HG03521 (cell line): Measurements from ENCODE around the gene C5orf34.
"Not testable (repeated sequence)": the region's sequence is repeated elsewhere in the genome, so short reads cannot be mapped to it uniquely, and the experiment has no call there.

Experiments
- ATAC-seq: cut with Tn5 transposase; IDR thresholded peaks from one replicate; pipeline ENCODE4 v1.9.1; 2021; ENCODE audit warnings: mild to moderate bottlenecking, moderate library complexity; ENCODE audit not compliant: unreplicated experiment

C5orf34 gene

DNA sequence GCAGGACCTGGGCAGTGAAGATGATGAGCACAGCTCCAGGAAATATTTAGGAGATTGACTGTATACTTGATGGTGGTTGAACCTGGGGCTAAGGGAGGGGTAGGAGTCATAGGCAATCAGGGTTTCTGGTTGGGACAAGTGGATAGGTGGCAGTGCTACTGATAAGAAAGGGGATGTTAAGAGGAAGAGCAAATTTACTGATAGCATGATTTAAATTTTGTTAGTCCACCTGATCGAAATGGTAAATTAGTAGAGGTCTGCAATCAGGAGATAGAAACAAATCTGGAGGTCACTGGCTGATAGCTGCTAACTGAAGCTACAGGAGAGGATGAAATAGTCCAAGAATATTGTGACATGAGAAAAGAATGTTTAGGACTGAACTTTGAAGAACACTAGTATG is 5.7 kb upstream of the C5orf34 start:
- no peak for ATAC-seq

DNA sequence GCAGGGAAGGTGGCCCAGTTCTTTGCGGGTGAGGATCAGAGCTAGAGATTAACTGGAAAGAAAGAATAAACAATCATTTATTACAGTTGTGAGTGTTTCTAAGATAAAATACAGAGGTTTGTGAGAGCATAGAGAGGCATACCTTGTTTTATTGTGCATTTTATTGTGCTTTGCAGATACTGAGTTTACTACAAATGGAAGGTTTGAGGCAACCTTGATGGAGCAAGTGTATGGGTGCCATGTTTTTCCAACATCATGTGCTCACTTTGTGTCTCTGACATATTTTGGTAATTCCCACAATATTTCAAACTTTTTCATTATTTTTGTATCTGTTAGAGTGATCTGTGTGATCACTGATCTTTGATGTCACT is 715 bp upstream of the C5orf34 start:
- ATAC-seq = no peak

DNA sequence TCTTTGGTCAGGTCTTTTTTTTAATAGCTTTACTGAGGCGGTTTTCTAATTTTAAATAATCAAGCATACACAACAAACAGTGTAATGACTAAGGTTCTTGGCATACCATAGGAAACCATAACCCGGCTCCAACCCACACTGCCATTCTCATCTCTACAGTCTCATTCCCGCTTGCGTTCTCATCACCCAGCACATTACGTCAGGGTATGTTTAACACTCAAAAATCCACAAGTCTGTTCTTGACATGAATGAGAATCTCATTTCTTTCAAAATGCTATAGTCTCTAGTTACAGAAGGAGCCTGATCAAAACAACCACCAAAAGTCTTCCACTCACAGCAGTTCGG is 505 bp downstream of the C5orf34 start:
- peak; percentile 24 for ATAC-seq

DNA sequence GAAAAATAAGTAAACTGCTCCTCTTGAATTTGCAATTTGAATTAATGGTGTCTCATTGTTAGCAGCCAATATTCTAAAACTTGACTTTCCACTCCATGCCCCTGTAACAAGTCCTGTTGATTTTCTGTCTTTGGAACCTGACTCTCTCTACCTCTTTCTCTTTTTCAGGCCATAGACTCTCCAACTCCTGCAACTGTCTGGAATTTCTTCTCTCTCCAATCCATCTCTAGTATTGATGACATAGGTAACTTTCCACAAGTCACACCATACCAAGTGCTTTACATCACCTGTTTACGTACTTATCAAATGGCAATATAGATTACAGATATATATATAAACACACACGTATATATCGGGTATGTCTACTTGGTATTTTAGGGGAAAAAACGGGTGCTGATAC is 923 bp downstream of the C5orf34 start:
- no peak for ATAC-seq

- ATAC-seq = not testable (repeated sequence)
Observed at GRCh38 chr5:43511062-43511461, 3.9 kb downstream of the C5orf34 start.

DNA sequence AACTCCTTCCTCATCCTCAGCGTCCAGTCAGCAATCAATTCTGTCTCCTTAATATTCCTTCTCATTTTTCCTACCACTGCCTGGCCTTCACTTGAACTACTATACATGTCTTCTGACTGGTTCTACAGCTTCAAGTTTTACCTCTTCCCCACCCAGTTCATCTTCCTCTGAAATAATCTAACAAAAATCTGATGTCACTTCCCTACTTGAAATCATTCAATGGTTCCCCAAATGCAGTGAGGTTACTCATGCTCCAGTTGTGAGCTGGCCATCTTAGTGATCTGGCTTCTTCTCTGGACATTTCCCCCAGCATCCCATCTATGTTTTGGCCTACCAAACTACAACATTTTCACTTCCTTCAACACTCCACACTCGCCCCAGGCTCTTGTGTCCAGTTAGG is 16.4 kb downstream of the C5orf34 start:
- no peak for ATAC-seq

DNA sequence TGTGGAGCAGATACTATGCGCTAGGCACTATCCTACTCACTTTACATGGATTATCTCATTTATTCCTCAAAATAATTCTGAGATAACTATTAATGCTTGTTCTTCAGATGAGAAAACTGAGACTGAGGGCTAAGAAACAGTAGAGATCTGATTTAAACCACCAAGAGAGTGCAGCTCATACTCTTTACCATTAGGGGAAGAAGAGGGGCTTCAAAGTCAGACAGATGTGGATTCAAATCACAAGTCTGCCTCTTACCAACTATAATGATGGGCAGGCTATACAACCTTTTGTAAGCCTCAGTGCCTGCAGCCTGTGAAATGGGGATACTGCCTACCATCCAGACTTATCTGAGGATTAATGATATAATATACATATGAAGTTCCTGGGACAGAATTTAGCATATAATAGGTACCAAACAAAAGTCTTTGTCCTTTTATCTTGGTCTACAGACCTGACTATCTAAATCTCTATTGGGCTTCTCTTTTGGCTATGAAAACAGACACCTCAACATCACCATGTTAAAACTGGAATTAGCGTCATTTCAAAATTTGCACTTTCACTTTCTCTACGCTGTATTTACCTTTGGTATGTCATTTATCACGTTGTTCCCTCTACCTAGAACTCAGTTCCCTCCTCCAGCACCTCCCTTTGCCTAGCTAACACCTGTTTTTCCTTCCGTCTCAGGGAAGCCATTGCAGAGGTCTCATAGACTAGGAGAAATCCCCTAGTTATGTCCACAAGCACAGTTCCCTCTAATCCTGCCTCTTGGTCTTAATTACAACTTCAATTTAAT is 17.4 kb downstream of the C5orf34 start:
- ATAC-seq = no peak

- no peak for ATAC-seq
Observed at GRCh38 chr5:43491326-43491725, 23.6 kb downstream of the C5orf34 start.

- ATAC-seq = no peak
Observed at GRCh38 chr5:43486353-43486752, 28.6 kb downstream of the C5orf34 start.

GRCh38 chr5:43485406-43485805 is 29.5 kb downstream of the C5orf34 start:
- ATAC-seq = no peak

DNA sequence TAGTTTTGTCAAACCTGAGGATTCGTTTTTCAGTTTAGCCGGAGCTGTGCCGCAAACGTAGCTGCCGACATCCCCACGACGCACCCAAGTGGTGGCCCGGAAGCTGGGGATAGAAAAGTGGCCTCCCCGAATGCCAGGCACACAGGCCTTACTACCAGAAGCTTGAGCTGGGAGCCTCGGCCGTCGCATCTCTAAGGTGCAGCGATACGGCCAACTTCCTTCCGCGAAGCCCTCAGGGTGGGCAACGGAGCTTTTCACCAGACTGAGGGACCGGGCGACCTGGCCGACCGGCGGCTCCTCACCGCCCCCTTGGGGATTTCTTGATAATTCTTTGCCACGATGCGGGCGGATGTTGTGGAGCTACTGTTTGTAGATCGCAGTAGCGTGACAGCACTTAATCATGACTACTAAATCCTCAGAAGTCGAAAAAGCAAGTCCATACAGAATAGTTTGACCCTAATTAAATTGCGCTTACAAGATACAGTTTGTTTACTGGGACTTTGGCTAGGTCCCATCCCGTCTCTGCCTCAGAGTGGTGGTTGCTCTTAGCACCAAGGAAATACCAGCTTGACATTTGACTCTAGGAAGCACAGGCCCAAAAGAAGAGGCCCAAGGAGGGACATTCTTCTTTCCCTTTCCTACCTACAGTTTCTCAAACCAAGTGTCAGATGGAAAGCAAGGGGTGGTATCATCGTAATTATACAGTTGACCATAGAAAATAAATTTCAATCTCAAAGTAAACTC is 30.7 kb downstream of the C5orf34 start:
- peak; percentile 69 for ATAC-seq

GRCh38 chr5:43483298-43484105 is 31.4 kb downstream of the C5orf34 start, which contains the start of gene TMEM267:
Gene TMEM267, minus strand, starts transcription at chr5:43483865. Its CDS starts 29,896 bp downstream, at chr5:43453969.
- ATAC-seq = peak; percentile 87

DNA sequence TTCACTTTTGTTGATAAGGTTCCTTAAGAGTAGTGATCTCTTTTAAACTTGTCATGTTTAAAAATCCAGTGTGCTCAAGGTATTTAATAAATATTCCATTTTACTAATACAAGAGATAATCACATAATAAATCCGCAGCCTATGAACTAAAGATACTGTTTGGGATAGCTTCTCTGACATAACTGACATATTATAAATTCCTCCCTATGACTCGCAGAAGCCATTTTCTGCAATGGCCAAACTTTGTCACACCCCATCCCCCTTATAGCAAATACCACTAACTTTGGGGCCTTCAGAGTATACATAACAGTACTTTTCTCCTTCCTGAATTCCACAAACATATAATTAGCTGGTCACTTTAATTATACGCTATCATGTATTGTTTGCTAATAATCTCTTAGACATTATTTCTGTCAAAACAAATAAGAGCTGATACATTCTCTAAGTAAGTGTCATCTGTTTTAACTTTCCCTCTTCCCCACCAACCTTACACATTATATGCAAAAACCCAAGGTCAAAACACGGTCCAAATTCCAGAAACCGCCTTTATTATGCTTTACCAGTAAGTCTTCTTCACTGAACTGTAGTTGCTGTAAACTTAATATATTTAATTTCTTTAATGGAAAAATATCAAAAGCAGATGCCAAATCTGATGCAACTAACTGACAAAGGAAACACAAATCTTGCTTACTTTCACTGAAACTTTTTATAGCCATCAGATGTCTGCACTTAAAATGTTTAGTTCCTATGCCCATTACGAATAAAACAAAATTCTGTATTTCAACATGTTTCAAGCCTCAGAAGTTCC is 32.3 kb downstream of the C5orf34 start:
- ATAC-seq = no peak

DNA sequence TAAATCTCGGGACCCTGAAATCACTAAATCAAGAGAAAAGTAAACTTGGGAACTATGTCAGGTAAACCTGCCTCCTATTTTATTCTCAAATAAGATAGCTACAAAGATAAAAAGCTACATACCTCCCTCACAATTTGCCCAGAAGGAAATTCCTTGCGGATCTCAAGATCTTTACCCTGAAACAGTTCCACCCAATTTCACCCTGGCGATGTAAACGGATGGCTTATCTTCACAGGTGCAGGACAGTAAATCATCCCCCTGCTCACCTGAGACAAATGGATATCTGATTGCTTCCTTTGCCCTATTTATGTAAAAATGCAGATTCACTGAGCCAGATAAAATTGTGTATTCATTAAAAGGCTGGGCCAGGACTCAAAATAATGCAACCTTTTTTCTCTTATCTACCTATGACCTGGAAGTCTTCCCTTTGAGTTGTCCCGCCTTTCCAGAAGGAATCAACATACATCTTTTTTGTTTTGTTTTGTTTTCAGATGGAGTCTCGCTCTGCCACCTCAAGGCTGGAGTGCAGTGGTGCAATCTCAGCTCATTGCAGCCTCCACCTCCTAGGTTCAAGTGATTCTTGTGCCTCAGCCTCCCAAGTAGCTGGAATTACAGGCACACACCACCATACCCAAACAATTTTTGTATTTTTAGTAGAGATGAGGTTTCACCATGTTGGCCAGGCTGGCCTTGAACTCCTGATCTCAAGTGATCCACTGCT is 45.1 kb downstream of the C5orf34 start:
- ATAC-seq = no peak

DNA sequence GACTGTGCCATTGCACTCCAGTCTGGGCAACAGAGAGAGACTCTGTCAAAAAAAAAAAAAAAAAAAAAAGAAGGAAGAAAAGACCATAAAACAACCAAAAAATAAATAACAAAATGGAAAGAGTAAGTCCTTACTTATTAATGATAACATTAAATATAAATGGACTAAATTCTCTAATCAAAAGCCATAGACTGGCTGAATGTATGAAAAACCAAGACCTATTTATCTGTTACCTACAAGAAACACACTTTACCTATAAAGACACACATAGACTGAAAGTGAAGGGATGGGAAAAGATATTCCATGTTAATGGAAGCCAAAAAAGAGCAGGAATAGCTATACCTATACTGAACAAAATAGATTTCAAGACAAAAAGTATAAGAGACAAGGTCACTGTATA is 47.8 kb downstream of the C5orf34 start:
- no peak for ATAC-seq

DNA sequence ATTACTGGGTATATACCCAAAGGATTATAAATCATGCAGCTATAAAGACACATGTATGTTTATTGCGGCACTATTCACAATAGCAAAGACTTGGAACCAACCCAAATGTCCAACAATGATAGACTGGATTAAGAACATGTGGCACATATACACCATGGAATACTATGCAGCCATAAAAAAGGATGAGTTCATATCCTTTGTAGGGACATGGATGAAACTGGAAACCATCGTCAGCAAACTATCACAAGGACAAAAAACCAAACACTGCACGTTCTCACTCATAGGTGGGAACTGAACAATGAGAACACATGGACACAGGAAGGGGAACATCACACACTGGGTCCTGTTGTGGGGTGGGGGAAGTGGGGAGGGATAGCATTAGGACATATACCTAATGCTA is 49.5 kb downstream of the C5orf34 start:
- ATAC-seq = not testable (repeated sequence)

DNA sequence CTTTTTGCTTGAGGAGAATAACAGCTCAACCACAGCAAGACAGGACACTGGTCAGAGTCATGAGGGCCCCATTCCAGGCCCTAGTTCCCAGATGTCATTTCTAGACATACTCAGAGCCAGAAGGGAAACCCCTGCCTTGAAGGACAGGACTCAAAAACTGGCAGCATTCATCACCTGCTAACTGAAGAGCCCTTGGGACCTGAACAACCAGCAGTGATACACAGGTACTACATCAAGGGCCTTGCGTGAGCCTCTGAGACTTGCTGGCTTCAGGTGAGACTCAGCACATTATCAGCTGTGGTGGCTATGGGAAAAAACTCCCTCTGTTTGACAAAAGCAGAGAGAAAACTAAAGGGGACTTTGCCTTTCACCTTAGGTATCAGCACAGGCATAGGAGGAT is 53.9 kb downstream of the C5orf34 start:
- no peak for ATAC-seq

DNA sequence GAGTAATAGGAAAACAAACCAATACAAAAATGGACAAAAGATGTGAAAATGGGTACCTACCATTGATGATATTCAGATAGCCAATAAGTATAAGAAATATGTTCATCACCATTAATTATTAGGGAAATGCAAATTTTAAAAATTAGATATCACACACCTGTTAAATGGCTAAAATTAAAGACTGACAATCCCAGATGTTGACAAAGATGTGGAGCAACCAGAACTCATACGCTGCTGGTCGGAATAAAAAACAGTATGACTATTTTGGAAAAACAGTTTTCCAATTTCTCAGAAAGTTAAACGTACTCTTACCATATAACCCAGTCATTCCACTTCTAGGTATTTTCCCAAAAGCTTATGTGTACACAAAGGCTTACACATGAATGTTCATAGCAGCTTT is 58.4 kb downstream of the C5orf34 start:
- no peak for ATAC-seq

GRCh38 chr5:43441575-43441974 is 73.4 kb downstream of the C5orf34 start:
- not testable (repeated sequence) for ATAC-seq

GRCh38 chr5:43437062-43437660 is 77.8 kb downstream of the C5orf34 start:
- ATAC-seq = no peak
